IPS DF 6.9 (cell line): ENCODE data around the gene FLVCR2.

ENCODE experiments used
- DNase-seq: peaks from one replicate; pipeline ENCODE4 v3.0.0-alpha.2; 2013; ENCODE audit warnings: low read depth, low spot score
- H3K27ac ChIP-seq: one replicate; pipeline ENCODE4 v1.5.1; 2013; ENCODE audit warnings: low read length, control low read depth
- H3K27me3 ChIP-seq: 2 replicates; pipeline ENCODE4 v1.6.1; 2013; ENCODE audit warnings: mild to moderate bottlenecking, low read length; ENCODE audit not compliant: control insufficient read depth, insufficient read depth
- H3K36me3 ChIP-seq: 2 replicates; pipeline ENCODE4 v1.6.1; 2013; ENCODE audit warnings: low read length; ENCODE audit not compliant: control insufficient read depth, insufficient read depth
- H3K4me1 ChIP-seq: 2 replicates; pipeline ENCODE4 v1.6.1; 2013; ENCODE audit warnings: low read length; ENCODE audit not compliant: control insufficient read depth, insufficient read depth
- H3K4me3 ChIP-seq: 2 replicates; pipeline ENCODE4 v1.5.1; 2013; ENCODE audit warnings: mild to moderate bottlenecking, low read length
- H3K9me3 ChIP-seq: 2 replicates; pipeline ENCODE4 v1.6.1; 2013; ENCODE audit warnings: low read length, inconsistent platforms; ENCODE audit not compliant: control insufficient read depth, insufficient read depth
- WGBS: extraction: QIAGEN DNeasy Blood & Tissue Kit; methylation state at CpG from one replicate; pipeline ENCODE4 v1.1.7; 2013; ENCODE audit warnings: mixed read lengths, missing lambda C conversion rate; ENCODE audit not compliant: insufficient read length, insufficient coverage; 5-methylcytosine and 5-hydroxymethylcytosine counted together

FLVCR2 gene

DNA sequence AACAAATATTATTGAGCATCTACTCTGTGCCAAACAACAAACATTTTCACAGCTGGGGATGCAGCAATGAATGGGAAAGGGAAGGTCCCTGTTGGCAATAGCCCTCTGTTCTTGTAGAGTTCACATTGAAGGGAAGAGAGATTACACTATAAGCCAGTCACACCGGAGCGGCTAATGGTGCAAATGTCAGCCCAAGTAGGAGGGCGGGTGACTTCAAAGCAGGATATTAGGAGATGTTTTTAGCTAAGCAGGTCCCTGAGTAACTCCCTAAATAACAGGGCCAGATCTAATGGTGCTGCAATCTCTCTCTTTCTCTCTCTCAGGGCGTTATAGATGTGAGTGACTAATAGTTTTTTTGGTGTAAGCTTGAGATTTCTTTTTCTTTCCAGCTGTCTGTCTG, 30.7 kb downstream of the FLVCR2 start:
- no peaks in the 10 kb centered on the region for H3K36me3 ChIP-seq
- H3K27ac ChIP-seq = no peak overlapping the region
- no CpG with 5 or more reads among the region's 4 CpGs for WGBS

DNA sequence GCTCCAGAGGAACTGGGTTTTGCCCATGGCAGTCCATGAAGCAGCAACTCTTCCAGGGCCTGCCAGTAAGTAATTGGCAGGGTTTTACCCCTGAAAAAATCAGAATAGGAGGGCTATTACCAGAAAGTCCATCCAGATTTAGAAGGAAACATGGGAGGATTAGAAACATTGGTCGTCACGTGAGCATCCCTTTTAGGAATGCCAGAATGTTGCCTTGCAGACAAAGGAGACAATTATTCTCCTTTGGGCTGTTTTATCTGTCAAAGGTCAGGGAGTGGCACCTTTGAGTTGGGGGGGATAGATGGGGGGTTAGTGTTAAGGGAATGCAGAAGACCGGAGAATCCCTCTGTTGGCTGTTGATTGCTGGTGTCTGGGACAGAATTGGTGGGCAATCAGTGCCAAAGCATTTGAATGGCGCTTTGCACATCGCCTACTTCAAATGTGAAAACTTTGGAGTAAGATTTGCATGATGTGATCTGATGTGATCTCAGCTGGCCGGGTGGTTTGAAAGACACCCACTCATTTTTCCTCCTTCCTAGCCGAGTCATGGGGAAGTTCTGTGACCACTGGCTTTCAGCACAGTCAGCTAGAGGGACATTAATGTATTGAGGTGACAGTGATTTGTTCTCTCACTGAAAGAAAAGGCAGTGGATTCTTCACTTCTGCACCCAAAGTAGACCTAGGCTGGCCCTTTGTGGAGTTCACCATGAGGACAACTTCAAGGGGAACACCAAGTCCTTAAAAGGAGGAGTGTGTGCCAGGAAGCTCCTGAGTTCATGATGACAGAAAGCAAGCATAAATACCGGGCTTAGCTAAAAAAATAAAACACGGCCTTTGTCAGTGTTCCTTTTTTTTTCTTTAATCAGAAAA, 31.4 kb downstream of the FLVCR2 start:
- H3K4me1 ChIP-seq = no peaks in the 10 kb centered on the region
- H3K36me3 ChIP-seq = no peaks in the 10 kb centered on the region
- no peak overlapping the region for H3K4me3 ChIP-seq
- H3K27me3 ChIP-seq = no peaks in the 10 kb centered on the region
- no CpG with 5 or more reads among the region's 9 CpGs for WGBS
- DNase-seq = no peak
- no peaks in the 10 kb centered on the region for H3K9me3 ChIP-seq
- no peak overlapping the region for H3K27ac ChIP-seq

More for the DNA sequence above, 30.7 kb downstream of the FLVCR2 start:
- no peak for DNase-seq
- H3K4me1 ChIP-seq = no peaks in the 10 kb centered on the region
- no peaks in the 10 kb centered on the region for H3K9me3 ChIP-seq
- no peak overlapping the region for H3K4me3 ChIP-seq
- H3K27me3 ChIP-seq = no peaks in the 10 kb centered on the region

DNA sequence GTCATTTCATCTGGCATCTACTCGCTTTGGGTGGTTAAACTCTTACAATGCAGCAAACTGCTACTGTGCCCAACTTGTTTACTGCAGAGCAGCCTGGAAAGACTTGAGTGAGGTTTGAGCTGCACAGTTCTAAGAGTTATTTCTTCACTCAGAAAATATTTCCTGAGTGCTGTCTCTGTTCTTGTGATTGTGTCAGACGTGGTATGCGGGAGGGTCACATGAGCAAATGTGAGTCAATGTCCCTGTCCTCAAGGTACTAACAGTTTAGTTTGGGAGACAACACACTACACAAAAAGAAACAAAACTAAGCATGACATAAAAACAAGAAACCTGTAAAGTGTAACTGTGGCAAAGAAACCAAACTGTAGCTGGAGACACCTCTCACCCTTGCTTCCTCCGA, 32.4 kb downstream of the FLVCR2 start:
- H3K4me3 ChIP-seq = no peak overlapping the region
- no CpG with 5 or more reads among the region's 4 CpGs for WGBS
- no peaks in the 10 kb centered on the region for H3K36me3 ChIP-seq
- H3K4me1 ChIP-seq = no peaks in the 10 kb centered on the region
- H3K9me3 ChIP-seq = no peaks in the 10 kb centered on the region
- no peaks in the 10 kb centered on the region for H3K27me3 ChIP-seq
- no peak for DNase-seq
- no peak overlapping the region for H3K27ac ChIP-seq

DNA sequence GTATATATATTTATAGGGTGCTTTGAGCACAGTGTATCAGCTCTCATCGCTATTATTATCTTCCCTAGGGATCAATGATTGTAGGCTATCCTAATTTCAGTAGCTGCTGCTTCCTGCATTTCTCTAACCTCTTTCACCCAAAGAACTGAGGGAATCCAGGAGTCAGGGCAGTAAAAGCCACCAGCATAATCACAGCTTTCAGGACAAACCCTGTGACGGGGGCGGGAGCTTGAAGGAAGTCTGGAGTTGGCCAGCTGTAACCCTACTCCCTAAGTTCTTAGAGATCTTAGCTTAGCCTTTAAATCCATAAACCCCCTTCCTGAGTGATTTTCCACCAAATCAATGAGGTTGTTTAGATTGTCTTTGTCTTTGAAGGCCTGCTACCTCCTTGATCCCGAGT, 33.7 kb downstream of the FLVCR2 start:
- DNase-seq = no peak
- Histone ChIP-seq H3K4me3 (no peak overlapping the region), H3K4me1 (no peaks in the 10 kb centered on the region), H3K27me3 (no peaks in the 10 kb centered on the region), H3K9me3 (no peaks in the 10 kb centered on the region), H3K36me3 (no peaks in the 10 kb centered on the region), H3K27ac (no peak overlapping the region)
- no CpG with 5 or more reads among the region's 4 CpGs for WGBS

DNA sequence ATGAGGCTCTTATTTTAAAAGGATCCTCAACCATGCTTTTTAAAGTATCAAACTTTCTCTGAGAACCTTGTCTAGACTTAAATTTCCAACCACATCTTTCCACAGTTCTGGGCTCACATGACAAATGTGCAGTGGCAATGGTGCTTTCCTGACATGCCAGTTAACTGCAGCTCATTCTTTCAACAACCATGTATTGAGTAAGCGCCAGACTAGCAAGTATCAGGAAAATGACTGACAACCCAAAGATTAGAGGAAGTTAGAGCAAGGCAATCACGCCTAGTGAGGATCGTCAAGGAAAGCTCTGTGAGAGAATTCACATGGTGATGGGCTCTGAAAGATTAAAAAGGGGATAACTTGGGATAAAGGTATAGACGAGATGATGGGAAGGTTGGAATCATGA, 35.8 kb downstream of the FLVCR2 start:
- no peaks in the 10 kb centered on the region for H3K9me3 ChIP-seq
- H3K4me3 ChIP-seq = no peak overlapping the region
- no peaks in the 10 kb centered on the region for H3K27me3 ChIP-seq
- no peaks in the 10 kb centered on the region for H3K4me1 ChIP-seq
- H3K27ac ChIP-seq = no peak overlapping the region
- DNase-seq = no peak
- no peaks in the 10 kb centered on the region for H3K36me3 ChIP-seq
- 100% methylated on average over 1 of the region's 4 CpGs for WGBS

DNA sequence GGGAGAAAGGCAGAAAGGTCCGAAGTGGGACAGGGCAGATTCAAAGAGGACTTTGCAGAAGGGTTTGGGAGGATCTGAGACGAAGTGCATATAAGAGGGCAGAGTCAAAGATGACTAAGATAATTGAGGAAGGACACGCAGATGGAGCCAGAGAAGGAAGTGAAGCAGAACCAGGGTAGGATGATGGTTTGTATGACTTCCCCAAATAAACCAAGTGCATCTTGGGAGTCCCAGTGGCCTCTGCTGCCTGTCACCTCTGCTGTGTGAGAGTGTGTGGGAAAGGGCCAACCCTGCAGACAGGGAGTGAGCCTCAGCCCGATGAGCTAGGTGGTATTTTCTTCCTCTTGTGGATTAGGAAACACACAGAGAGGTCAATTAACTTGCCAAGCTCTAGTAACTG, 36.8 kb downstream of the FLVCR2 start:
- H3K4me1 ChIP-seq = no peaks in the 10 kb centered on the region
- no CpG with 5 or more reads among the region's 4 CpGs for WGBS
- no peak overlapping the region for H3K4me3 ChIP-seq
- no peak for DNase-seq
- H3K9me3 ChIP-seq = no peaks in the 10 kb centered on the region
- no peaks in the 10 kb centered on the region for H3K27me3 ChIP-seq
- H3K36me3 ChIP-seq = no peaks in the 10 kb centered on the region
- no peak overlapping the region for H3K27ac ChIP-seq

DNA sequence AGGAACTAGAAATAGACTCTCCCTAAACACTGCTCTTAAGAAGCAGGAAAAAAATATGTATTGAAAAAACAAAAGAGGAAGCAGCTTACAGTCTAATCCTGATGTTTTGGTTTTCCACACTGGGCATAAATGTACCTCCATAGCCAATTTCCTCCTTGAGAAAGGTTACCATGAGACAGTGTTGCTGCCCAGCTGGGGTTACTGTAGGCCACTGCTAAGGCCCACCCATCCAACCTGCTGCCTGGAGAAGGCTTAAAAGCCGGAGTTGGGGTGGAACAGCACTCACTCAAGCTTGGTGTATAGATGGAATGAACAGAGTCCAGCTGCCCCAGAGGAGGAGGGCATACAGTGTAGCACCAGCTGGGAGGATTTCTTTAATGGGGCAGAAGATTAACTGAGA, 41.1 kb downstream of the FLVCR2 start:
- Histone ChIP-seq H3K27ac (no peak overlapping the region), H3K4me3 (no peak overlapping the region), H3K4me1 (no peaks in the 10 kb centered on the region), H3K36me3 (no peaks in the 10 kb centered on the region), H3K27me3 (no peaks in the 10 kb centered on the region), H3K9me3 (no peaks in the 10 kb centered on the region)
- no peak for DNase-seq
- no CpG with 5 or more reads among the region's 1 CpG for WGBS

DNA sequence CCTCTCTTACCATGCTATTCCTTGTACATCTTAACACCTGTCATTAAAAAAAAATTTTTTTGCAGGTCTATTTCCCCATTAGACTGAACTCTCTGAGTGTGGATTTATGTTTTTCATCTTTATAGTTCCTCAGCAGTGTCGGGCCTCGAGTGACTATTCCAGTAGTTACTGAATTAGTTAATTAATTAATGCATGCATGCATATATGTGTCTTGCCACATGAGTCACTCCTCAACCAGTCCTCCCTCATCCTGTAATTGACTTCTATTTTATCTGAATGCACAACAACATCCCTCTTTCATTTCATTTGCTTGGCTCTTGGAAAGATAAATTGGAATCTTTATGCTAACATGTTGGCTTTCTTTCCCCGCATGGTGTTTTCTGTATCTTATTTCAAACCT, 46.6 kb downstream of the FLVCR2 start:
- Histone ChIP-seq H3K27me3 (no peaks in the 10 kb centered on the region), H3K4me1 (no peaks in the 10 kb centered on the region; the same call in 1 of the 2 replicates), H3K4me3 (no peak overlapping the region), H3K36me3 (no peaks in the 10 kb centered on the region), H3K27ac (no peak overlapping the region), H3K9me3 (no peaks in the 10 kb centered on the region)
- no CpG with 5 or more reads among the region's 3 CpGs for WGBS
- DNase-seq = no peak

DNA sequence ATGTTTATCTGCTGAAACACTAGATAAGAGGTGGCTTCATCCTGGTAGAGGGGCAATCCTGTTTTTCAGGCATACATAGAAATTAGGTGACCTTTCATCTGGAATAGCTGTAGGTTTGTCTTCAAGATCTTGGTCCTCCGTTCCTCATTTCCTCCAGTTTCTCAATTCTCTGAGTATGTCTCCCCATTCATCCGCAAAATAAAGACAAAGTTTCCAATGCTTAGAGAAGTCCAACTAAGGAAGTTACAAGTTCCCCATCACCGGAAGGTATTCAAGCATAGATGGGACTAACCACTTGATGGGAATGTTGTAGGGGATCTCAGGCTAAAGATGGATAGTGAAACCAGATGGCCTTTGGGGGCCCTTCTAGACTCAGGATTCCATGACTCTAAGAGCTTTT, 48.0 kb downstream of the FLVCR2 start:
- peaks cover 4% of the 10 kb centered on the region; the same call in 1 of the 2 replicates for H3K4me1 ChIP-seq
- no peaks in the 10 kb centered on the region for H3K27me3 ChIP-seq
- no peaks in the 10 kb centered on the region for H3K36me3 ChIP-seq
- H3K9me3 ChIP-seq = no peaks in the 10 kb centered on the region
- no CpG with 5 or more reads among the region's 3 CpGs for WGBS
- no peak for DNase-seq
- no peak overlapping the region for H3K4me3 ChIP-seq
- H3K27ac ChIP-seq = no peak overlapping the region

DNA sequence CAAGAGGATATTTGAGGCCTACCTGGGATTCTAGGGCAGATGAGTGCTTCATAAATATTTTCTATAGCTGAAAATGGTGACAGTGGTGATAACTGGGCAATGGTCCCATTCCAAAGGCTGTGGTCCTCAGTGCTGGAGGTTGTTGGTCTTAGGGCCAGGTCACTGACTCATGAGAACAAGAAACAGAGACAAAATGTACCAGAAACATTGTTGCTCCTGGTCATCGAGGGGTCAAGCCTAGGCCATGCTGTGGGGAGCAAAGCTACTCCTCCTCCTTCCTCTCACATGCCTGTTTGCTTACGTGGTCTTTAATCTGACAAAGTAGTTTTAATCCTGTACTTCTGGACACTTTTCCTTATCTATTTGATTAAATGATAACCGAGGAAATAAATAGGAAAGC, 48.4 kb downstream of the FLVCR2 start:
- no peak overlapping the region for H3K27ac ChIP-seq
- no peak overlapping the region for H3K4me3 ChIP-seq
- peaks cover 6% of the 10 kb centered on the region for H3K4me1 ChIP-seq
- H3K9me3 ChIP-seq = no peaks in the 10 kb centered on the region
- no peaks in the 10 kb centered on the region for H3K27me3 ChIP-seq
- no peak for DNase-seq
- WGBS = no CpG with 5 or more reads among the region's 3 CpGs
- no peaks in the 10 kb centered on the region for H3K36me3 ChIP-seq

DNA sequence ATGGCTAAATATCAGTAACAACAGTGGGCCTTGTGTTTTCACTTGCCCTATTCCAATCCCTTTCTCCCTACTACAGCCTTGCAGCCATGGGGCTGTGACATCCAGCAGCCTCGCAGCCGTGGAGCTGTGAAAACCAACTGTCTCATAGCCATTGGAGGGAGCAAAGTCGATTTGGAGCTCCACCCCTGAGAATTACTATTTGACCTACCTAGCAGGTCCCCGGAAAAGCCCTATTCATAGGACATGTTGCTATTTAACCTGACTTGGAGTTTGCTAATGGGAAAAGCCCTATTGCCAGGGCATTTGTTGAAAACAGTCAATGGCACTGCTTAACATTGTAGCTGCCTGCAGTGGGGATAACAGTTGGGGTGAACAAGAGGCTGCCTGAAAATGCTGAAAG, 49.0 kb downstream of the FLVCR2 start:
- no CpG with 5 or more reads among the region's 4 CpGs for WGBS

More for the DNA sequence above, 49.0 kb downstream of the FLVCR2 start:
- no peaks in the 10 kb centered on the region for H3K27me3 ChIP-seq
- H3K36me3 ChIP-seq = no peaks in the 10 kb centered on the region
- H3K27ac ChIP-seq = no peak overlapping the region
- no peak overlapping the region for H3K4me3 ChIP-seq
- DNase-seq = no peak
- no peaks in the 10 kb centered on the region for H3K9me3 ChIP-seq
- peaks cover 6% of the 10 kb centered on the region for H3K4me1 ChIP-seq
